DOHH2 (cell line): ENCODE measurements around the gene MB.

ENCODE experiments used
- H3F3A ChIP-seq: fragments of 200-600 bp; sonication (generic), shearing (Covaris generic); 2 replicates; pipeline ENCODE4 v1.6.0; 2016; ENCODE audit warnings: antibody characterized with exemption, mild to moderate bottlenecking; ENCODE audit not compliant: control insufficient read depth, insufficient read depth
- H3K27ac ChIP-seq: fragments of 200-600 bp; sonication (generic); 2 replicates; pipeline ENCODE4 v1.5.1; 2014; ENCODE audit warnings: low read depth, mild to moderate bottlenecking, low read length, moderate library complexity
- H3K27me3 ChIP-seq: fragments of 200-600 bp; sonication (generic); 2 replicates; pipeline ENCODE4 v1.6.1; 2014; ENCODE audit warnings: mild to moderate bottlenecking, low read length, mixed read lengths; ENCODE audit not compliant: control insufficient read depth
- H3K36me3 ChIP-seq: fragments of 200-600 bp; sonication (generic); 2 replicates; pipeline ENCODE4 v1.6.1; 2014; ENCODE audit warnings: mild to moderate bottlenecking, low read length, moderate library complexity, mixed read lengths; ENCODE audit not compliant: control insufficient read depth
- H3K4me1 ChIP-seq: fragments of 200-600 bp; sonication (generic); 2 replicates; pipeline ENCODE4 v1.6.1; 2014; ENCODE audit warnings: mild to moderate bottlenecking, low read length, mixed read lengths; ENCODE audit not compliant: control insufficient read depth
- H3K4me2 ChIP-seq: fragments of 200-600 bp; sonication (generic); 2 replicates; pipeline ENCODE4 v1.6.0; 2014; ENCODE audit warnings: mild to moderate bottlenecking, low read length, moderate library complexity
- H3K4me3 ChIP-seq: fragments of 200-600 bp; sonication (generic); 2 replicates; pipeline ENCODE4 v1.5.1; 2014; ENCODE audit warnings: mild to moderate bottlenecking, low read length, mixed read lengths
- H3K79me2 ChIP-seq: fragments of 200-600 bp; sonication (generic); 2 replicates; pipeline ENCODE4 v1.6.1; 2014; ENCODE audit warnings: mild to moderate bottlenecking, low read length, mixed read lengths; ENCODE audit not compliant: control insufficient read depth
- H3K9me2 ChIP-seq: fragments of 200-600 bp; sonication (generic); replicated peaks from 2 replicates; pipeline ENCODE4 v1.6.1; 2014; ENCODE audit warnings: mild to moderate bottlenecking, low read length, mixed read lengths; ENCODE audit not compliant: control insufficient read depth
- H3K9me3 ChIP-seq: fragments of 200-600 bp; sonication (generic); 2 replicates; pipeline ENCODE4 v1.6.1; 2014; ENCODE audit warnings: antibody characterized with exemption, low read length, mixed read lengths; ENCODE audit not compliant: control insufficient read depth, insufficient read depth
- H4K20me1 ChIP-seq: fragments of 200-600 bp; sonication (generic); 2 replicates; pipeline ENCODE4 v1.6.0; 2014; ENCODE audit warnings: low read depth, mild to moderate bottlenecking, antibody characterized with exemption, low read length, moderate library complexity; ENCODE audit not compliant: control insufficient read depth, insufficient read depth
- CTCF ChIP-seq: fragments of 200-600 bp; sonication (generic); IDR thresholded peaks from one replicate; pipeline ENCODE4 v1.5.1; 2014; ENCODE audit warnings: antibody characterized with exemption, mild to moderate bottlenecking, low read depth, low read length; ENCODE audit not compliant: poor library complexity, severe bottlenecking
- EZH2phosphoT487 ChIP-seq: fragments of 200-600 bp; sonication (generic); IDR thresholded peaks from 2 replicates; pipeline ENCODE4 v1.6.1; 2017; ENCODE audit warnings: borderline replicate concordance, mild to moderate bottlenecking, antibody characterized with exemption, low read length, moderate library complexity, mixed read lengths

MB gene

GRCh38 chr22:35616043-35616442 lies 1.1 kb downstream of the MB start:
- H3K36me3 ChIP-seq: no peaks in the 10 kb centered on the region
- H3K79me2 ChIP-seq: no peaks in the 10 kb centered on the region
- H3K9me2 ChIP-seq: no peaks in the 10 kb centered on the region
- H3K4me2 ChIP-seq: no peak overlapping the region
- no peaks in the 10 kb centered on the region; the same call in 1 of the 2 replicates for H3K27me3 ChIP-seq
- H3K27ac ChIP-seq: no peak overlapping the region
- peaks cover 11% of the 10 kb centered on the region for H3K4me1 ChIP-seq
- H3F3A ChIP-seq: no peaks in the 10 kb centered on the region
- H4K20me1 ChIP-seq: no peaks in the 10 kb centered on the region
- H3K9me3 ChIP-seq: no peaks in the 10 kb centered on the region
- no peak overlapping the region for H3K4me3 ChIP-seq
- TF ChIP-seq CTCF: no peak
- no peak for TF ChIP-seq EZH2phosphoT487

GRCh38 chr22:35615156-35615555 lies 2.0 kb downstream of the MB start:
- Histone ChIP-seq H4K20me1 (no peaks in the 10 kb centered on the region), H3K79me2 (no peaks in the 10 kb centered on the region), H3K4me1 (peaks cover 11% of the 10 kb centered on the region), H3F3A (no peaks in the 10 kb centered on the region), H3K36me3 (no peaks in the 10 kb centered on the region), H3K27me3 (peaks cover 2% of the 10 kb centered on the region; the same call in 1 of the 2 replicates), H3K27ac (no peak overlapping the region), H3K9me2 (no peaks in the 10 kb centered on the region), H3K9me3 (no peaks in the 10 kb centered on the region), H3K4me3 (no peak overlapping the region), H3K4me2 (no peak overlapping the region)
- no peak for TF ChIP-seq CTCF
- no peak for TF ChIP-seq EZH2phosphoT487

- Histone ChIP-seq H3K36me3 (no peaks in the 10 kb centered on the region), H3K27me3 (peaks cover 2% of the 10 kb centered on the region), H4K20me1 (no peaks in the 10 kb centered on the region), H3K4me3 (no peak overlapping the region), H3K4me1 (peaks cover 11% of the 10 kb centered on the region), H3K27ac (no peak overlapping the region), H3K9me3 (no peaks in the 10 kb centered on the region), H3F3A (no peaks in the 10 kb centered on the region), H3K4me2 (no peak overlapping the region), H3K79me2 (no peaks in the 10 kb centered on the region), H3K9me2 (no peaks in the 10 kb centered on the region)
- TF ChIP-seq CTCF (no peak), EZH2phosphoT487 (no peak)
Measured at GRCh38 chr22:35614404-35614803, 2.7 kb downstream of the MB start.

- no peak for TF ChIP-seq EZH2phosphoT487
- no peak for TF ChIP-seq CTCF
- Histone ChIP-seq H4K20me1 (no peaks in the 10 kb centered on the region), H3K27me3 (peaks cover 12% of the 10 kb centered on the region), H3F3A (no peaks in the 10 kb centered on the region), H3K4me3 (no peak overlapping the region), H3K4me2 (no peak overlapping the region), H3K9me2 (no peaks in the 10 kb centered on the region), H3K9me3 (no peaks in the 10 kb centered on the region), H3K79me2 (no peaks in the 10 kb centered on the region), H3K27ac (no peak overlapping the region), H3K36me3 (no peaks in the 10 kb centered on the region), H3K4me1 (peaks cover 11% of the 10 kb centered on the region)
Measured at GRCh38 chr22:35612903-35613302, 4.2 kb downstream of the MB start.
